PFSK-1 (cell line): ENCODE data around the gene IL1RN.

Source experiments
- SIN3A ChIP-seq: IDR thresholded peaks from 2 replicates; pipeline ENCODE4 v1.6.1; 2012; ENCODE audit warnings: mild to moderate bottlenecking, low read length, moderate library complexity, borderline replicate concordance; ENCODE audit not compliant: insufficient read depth
- TF ChIP-seq, protein P1 (sequence below), 2 experiments: IDR thresholded peaks; 2 replicates each; pipeline versions ENCODE4 v1.6.1 to v1.8.0; 2011 to 2012; ENCODE audit warnings: low read depth in 2 of 2, low read length in 2 of 2, control low read depth in 1 of 2, inconsistent platforms in 1 of 2, mild to moderate bottlenecking in 1 of 2, moderate library complexity in 1 of 2; ENCODE audit not compliant: insufficient read depth in 1 of 2

DNA sequence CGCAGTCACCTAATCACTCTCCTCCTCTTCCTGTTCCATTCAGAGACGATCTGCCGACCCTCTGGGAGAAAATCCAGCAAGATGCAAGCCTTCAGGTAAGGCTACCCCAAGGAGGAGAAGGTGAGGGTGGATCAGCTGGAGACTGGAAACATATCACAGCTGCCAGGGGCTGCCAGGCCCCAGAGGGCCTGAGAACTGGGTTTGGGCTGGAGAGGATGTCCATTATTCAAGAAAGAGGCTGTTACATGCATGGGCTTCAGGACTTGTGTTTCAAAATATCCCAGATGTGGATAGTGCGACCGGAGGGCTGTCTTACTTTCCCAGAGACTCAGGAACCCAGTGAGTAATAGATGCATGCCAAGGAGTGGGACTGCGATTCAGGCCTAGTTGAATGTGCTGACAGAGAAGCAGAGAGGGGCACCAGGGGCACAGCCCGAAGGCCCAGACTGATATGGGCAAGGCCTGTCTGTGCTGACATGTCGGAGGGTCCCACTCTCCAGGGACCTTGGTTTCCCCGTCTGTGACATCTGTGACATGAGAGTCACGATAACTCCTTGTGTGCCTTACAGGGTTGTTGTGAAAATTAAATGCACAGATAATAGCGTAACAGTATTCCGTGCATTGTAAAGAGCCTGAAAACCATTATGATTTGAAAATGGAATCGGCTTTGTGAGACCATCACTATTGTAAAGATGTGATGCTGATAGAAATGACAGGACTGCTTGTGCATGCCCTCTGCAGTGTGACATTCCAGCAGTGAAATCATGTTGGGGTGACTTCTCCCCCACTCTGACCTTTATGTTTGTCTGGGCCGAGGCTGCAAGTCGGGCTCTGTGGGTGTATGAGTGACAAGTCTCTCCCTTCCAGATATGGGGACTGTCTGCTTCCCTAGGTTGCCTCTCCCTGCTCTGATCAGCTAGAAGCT, 510 bp downstream of the IL1RN start:
- no peak for TF ChIP-seq SIN3A
- TF ChIP-seq, protein P1, sequence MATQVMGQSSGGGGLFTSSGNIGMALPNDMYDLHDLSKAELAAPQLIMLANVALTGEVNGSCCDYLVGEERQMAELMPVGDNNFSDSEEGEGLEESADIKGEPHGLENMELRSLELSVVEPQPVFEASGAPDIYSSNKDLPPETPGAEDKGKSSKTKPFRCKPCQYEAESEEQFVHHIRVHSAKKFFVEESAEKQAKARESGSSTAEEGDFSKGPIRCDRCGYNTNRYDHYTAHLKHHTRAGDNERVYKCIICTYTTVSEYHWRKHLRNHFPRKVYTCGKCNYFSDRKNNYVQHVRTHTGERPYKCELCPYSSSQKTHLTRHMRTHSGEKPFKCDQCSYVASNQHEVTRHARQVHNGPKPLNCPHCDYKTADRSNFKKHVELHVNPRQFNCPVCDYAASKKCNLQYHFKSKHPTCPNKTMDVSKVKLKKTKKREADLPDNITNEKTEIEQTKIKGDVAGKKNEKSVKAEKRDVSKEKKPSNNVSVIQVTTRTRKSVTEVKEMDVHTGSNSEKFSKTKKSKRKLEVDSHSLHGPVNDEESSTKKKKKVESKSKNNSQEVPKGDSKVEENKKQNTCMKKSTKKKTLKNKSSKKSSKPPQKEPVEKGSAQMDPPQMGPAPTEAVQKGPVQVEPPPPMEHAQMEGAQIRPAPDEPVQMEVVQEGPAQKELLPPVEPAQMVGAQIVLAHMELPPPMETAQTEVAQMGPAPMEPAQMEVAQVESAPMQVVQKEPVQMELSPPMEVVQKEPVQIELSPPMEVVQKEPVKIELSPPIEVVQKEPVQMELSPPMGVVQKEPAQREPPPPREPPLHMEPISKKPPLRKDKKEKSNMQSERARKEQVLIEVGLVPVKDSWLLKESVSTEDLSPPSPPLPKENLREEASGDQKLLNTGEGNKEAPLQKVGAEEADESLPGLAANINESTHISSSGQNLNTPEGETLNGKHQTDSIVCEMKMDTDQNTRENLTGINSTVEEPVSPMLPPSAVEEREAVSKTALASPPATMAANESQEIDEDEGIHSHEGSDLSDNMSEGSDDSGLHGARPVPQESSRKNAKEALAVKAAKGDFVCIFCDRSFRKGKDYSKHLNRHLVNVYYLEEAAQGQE (IDR thresholded peaks at IDR 0.05; ENCODE audit: insufficient read depth in 1 of 2, low read depth in 2 of 2, low read length in 2 of 2) = no peak
